Measurements from ENCODE around the gene TBX15.

- no peak for TF ChIP-seq POLR2A (IDR thresholded peaks at IDR 0.05)
- TF ChIP-seq, protein P1, sequence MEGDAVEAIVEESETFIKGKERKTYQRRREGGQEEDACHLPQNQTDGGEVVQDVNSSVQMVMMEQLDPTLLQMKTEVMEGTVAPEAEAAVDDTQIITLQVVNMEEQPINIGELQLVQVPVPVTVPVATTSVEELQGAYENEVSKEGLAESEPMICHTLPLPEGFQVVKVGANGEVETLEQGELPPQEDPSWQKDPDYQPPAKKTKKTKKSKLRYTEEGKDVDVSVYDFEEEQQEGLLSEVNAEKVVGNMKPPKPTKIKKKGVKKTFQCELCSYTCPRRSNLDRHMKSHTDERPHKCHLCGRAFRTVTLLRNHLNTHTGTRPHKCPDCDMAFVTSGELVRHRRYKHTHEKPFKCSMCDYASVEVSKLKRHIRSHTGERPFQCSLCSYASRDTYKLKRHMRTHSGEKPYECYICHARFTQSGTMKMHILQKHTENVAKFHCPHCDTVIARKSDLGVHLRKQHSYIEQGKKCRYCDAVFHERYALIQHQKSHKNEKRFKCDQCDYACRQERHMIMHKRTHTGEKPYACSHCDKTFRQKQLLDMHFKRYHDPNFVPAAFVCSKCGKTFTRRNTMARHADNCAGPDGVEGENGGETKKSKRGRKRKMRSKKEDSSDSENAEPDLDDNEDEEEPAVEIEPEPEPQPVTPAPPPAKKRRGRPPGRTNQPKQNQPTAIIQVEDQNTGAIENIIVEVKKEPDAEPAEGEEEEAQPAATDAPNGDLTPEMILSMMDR (IDR thresholded peaks at IDR 0.05): no peak
Observed at GRCh38 chr1:118933051-118933781, 54.9 kb downstream of the TBX15 start.
